D721Med (cell line): ENCODE data around the gene ADGRB2.

ENCODE experiments used
- DNase-seq: peaks from one replicate; pipeline ENCODE4 v3.0.0; 2011; ENCODE audit warnings: low spot score; ENCODE audit not compliant: insufficient read length
- FAIRE-seq: peaks from 2 replicates; lab custom pipeline; 2011; peaks lifted over from hg19 to GRCh38; lab: Jason Lieb, UNC
- CTCF ChIP-seq: IDR thresholded peaks from 2 replicates; pipeline ENCODE4 v1.5.1; 2012; ENCODE audit warnings: mild to moderate bottlenecking, control low read depth; ENCODE audit not compliant: insufficient read depth; ENCODE audit errors: missing control alignments

The ADGRB2 gene

GRCh38 chr1:31759298-31760023, 4.7 kb downstream of the ADGRB2 start:
- DNase-seq (no peak), FAIRE-seq (no peak)
- TF ChIP-seq CTCF: no peak

DNA sequence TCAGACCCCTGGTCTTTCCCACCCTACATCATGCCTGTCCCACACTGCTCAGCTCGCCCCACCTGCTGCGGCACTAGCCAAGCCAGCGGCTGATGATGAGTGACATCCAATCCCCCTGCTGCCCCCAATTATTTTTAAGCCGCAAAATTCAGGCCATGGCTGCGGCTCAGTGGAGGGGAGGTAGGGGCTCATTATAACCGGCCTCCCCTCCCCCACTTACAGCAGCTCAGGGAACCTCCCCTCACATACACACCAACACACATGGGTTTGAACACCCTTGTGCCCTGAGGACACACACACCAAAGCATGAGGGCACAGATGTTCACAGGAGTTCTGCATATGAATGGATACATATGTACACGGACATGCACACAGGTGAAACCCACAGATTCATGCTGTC, 5.3 kb downstream of the ADGRB2 start:
- no peak for FAIRE-seq
- no peak for TF ChIP-seq CTCF
- DNase-seq: no peak

GRCh38 chr1:31757989-31758388, 6.2 kb downstream of the ADGRB2 start:
- no peak for TF ChIP-seq CTCF
- no peak for DNase-seq
- FAIRE-seq: no peak

- FAIRE-seq (no peak), DNase-seq (no peak)
- TF ChIP-seq CTCF: no peak
These were observed 6.9 kb downstream of the ADGRB2 start for GRCh38 chr1:31757204-31757679.

DNA sequence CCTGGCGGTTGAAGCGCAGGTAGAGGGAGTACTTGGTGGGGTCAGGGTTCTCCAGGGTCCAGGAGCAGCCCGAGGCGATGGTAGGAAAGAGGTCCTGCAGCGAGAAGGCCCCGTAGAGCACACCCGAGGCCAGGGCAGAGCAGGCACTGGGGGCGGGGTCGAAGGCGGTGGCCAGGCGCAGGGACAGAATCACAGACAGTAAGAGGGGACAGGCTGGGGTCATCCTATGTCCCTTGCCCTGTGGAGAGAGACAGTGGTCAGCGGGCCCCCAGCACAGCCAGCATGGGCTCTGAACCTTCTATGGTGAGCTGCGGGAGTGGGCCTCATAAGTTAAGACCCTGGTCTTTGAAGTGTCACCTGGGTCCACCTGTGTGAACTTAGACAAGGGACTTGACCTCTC, 7.6 kb downstream of the ADGRB2 start:
- no peak for FAIRE-seq
- no peak for TF ChIP-seq CTCF
- DNase-seq: no peak

DNA sequence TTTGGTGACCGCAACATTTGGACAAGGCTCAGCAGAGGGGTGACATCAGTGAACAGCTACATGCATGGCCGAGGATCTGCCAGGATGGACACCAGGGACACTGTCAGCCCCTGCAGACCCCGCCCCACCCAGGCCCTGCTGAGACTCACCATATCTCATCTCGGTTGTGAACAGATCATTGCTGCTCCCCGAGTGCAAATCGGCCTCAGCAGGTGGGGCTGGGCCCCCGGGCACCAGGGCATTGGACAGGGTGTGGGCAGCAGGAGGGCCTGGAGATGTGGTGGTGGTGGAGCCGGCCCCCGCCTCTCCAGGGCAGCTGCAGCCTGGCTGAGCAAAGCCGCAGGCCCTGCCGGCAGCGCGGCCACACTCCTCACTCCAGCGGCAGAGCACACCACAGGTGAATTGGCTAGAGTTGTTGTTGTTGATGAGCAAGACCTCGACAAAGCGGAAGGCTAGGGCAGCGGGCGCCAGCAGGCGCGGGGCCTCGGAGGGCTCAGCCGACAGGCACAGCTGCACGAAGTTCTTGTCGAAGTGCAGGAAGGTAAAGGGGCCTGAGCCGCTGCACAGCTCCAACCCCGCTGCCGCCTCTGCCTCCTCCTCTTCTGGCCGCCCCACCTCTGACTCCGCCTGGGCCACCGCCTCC, 8.2 kb downstream of the ADGRB2 start:
- FAIRE-seq: no peak
- DNase-seq: no peak
- no peak for TF ChIP-seq CTCF

- no peak for DNase-seq
- FAIRE-seq: no peak
- TF ChIP-seq CTCF: no peak
These were observed 8.9 kb downstream of the ADGRB2 start for GRCh38 chr1:31755197-31755611.
